GM18520 (cell line): Measurements from ENCODE around the gene PBX1.

Source experiments
- ATAC-seq: cut with Tn5 transposase; IDR thresholded peaks from one replicate; pipeline ENCODE4 v1.9.1; 2021; ENCODE audit not compliant: unreplicated experiment

Gene PBX1

DNA sequence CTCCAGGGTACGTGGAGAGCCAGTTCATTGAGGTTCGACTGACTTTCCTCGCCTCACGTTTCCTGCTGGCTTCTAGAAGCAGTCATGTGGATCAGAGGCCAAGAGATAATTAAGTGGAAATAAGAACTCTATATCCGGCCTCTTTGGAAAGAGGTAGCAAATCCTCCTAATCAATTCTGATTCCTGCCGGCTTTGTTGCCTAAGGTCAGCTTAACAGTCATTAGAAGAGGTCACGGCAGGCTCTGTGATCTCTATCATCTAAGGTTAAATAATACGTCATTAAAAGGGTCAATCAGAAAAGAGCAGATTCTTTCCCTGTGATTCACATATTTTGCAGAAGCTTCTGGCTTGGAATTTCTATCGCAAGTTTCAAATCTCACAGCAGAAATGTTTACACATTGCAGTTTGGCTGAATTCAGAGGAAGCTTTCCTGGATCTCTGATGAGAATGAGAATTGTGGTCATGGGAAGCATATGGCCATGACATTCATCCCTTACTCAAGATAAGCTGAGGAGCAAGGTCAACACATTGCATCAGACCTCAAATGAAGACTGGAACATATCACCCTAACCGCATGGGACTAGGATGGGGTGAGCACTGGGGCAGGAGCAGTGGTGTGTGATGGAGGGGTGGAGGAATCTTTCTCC lies 189.4 kb downstream of the PBX1 start:
- ATAC-seq, result no peak

DNA sequence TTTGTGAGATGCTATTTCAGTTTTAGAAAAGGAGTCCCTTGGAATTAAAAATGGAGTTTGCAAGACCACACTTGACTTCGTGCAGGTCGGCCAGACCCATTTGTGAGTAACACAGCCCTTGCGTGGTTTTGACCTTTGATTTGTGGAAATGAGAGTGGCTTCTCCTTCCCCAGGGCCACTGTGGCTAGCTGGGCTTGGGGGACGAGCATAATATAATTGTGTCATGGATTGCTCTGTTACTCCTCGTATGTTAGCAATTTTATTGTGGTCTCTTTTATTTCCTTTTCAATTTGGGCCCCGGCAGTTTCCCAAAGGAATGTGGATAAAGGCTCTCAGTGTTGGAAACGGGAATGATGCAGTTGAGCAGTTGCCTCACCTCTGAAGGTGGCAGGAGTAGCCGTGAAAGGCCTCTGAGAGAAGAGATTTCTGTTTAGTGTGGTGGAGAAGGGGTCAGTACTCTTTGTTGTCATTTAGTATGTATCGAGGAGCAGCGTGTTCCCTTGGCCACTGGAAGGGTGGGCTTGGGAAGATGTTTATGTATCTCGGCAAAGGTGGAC lies 194.6 kb downstream of the PBX1 start:
- ATAC-seq, result no peak

DNA sequence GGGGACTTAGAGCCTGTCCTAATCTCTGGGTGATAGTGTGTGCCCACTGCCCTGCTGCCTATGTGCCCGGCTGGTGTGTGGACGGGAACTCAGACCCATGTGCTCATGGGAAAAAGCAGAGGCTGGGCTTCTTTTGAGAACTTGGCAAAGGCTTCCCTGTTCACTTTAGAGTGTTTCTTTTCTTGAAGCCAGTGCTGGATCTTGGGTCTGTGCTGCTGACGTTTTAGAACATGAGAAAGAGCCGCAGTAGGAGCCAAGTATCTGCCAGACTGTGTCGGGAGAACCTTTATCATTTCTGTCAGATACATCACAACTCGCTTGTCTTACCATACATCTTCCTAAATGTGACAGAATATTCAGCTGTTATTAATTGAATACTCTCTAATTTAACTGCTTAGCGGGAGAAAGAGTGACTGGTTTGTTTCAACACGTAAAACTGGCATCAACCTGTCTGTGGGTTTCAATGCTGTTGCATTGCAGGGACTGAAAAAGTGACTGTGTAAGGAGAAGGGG lies 195.2 kb downstream of the PBX1 start:
- ATAC-seq, result no peak

DNA sequence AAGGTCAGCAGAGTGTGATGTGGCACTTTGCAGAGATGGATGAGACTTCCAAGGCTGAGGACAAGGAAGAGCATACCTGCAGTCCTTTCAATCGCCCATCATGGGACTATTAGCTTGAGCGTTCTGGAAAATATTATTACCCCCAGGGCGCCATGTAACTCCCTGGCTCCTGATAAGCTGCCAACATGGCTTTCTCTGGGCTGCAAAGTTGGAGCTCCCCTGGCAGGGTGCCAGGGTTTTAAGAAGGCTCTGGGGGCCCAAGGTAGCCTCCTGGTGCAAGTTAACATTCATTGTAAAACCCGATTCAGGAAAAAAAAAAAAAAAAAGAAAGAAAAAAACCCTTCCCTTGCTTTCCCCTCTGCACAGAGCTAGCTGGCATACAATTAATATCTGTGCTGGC lies 196.7 kb downstream of the PBX1 start:
- no peak for ATAC-seq

DNA sequence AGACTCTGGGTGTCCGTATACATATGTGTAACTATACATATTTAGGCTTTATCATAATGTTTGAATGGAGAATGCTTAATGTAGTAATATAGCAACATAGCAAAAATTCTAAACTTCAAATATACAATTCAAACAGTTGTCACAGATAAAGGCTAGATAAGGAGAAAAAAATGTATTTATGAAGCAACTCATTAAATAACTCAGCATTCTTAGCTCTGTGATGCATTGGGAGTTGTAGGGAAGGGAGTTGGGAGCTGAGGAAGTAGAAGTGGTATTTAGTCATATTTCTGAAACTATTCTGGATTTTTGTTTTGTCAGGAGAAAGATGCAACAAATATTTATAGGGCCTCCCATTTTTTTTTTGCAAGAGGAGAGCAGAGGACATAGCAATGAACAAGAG lies 197.8 kb downstream of the PBX1 start:
- no peak for ATAC-seq

DNA sequence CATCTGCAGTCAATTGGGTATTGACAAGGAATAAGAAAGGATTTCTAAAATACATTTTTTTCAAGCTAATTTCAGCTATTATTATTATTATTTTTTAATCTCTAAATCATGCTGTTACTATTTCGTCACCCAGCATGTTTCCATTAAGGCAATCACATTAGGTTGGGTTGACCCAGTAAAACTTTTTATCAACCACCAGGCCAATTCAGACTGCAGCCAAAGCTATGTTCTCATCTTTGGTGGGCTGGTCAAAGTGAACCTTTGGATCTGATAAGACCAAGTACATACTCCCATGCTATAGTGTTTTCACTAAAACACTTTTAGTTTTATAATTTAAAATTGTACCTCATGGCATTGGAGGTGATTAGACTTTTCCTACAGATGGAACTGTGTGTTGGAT lies 198.6 kb downstream of the PBX1 start:
- ATAC-seq, result no peak

DNA sequence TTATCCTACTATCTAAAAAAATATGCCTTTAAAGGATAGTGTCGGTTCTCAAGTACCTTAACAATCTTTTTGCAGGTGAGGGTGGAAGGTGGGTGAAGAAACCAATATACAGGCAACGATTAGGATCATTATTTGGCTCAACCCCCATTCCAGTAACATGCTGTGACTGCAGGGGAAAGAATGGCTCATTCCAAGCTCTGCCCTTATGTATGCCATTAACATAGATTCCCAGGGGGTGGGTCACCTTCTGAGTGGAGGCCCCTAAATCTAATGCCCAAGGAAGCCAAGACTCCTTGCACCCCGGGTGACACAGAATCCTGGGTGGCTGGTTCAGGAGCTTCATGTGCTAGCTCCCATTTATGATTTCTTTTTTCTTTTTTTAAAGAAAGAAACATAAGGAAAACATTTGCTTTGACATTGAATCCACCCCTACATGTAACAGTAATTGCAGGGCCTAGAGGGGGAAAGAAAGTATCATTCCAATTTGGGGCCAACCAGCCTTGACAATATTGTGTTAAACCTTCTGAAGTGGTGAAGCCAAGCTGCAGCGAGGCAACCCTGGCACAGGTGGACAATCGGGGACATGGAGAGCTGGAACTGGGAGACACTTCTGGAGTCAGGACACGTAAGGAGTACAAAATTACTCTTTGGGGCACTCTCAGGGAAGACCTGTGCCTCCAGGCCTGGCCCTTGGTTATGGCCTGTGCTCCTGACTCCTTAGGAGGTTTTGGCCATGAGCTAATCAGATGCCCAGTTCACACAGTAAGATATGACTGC lies 200.3 kb downstream of the PBX1 start:
- no peak for ATAC-seq

DNA sequence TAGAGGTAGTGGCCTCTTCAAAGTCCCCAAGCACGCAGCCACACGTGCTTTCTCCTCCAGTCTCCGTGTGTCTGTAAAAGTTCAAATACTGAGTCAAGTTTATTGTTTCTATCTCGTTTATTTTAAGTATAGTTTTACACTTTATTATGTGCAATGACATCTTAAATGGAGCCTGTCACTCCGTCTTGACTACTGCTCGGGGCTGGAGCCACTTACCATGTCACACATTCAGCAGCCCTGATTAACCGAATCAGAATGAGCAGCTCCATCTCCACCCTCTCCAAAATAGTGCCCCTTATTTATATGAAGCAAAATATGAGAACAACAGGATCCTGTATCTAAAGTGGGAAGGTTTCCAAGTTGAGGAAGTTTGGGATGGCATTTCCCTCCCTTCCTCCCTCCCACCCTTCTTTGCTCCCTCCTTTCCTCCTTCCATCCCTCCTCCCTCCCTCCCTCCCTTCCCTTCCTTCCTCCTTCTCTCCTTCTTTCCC lies 201.0 kb downstream of the PBX1 start:
- ATAC-seq, result no peak

DNA sequence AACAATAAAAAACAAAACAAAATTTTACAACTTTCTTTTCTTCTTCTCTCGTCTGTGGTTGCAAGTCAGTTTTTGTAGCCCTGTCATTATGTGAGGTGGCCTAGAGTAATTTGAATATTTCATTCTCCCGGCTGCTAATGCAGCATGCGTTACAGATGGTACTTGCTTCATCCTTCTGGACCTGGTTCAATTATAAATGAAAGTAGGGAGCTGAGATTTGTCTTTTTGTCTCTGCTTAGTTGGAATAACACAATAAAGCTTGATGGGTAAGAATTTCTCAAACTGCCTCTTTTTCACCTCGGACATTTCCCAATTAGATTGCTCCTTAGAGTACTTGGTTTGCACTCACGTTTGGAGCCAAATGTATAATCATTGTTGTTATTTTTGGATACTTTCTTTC lies 201.6 kb downstream of the PBX1 start:
- no peak for ATAC-seq

DNA sequence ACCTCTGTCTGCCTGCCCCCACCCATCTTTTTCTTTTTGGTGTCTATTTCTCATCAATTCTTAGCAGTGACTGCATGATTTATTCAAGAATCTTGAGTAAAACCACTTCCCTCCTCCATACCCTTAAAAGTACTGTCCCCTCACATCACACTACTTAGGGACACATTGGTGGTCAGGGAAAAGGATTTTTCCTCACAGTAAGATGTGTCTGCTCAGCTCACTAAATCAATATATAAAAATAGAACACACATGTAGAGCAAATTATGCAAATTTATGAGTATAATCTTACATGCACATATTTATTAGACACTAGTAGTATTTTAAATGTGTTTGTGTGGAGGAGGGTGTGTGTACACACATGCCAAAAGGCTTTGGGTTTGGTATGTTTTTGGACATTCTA lies 202.0 kb downstream of the PBX1 start:
- no peak for ATAC-seq

DNA sequence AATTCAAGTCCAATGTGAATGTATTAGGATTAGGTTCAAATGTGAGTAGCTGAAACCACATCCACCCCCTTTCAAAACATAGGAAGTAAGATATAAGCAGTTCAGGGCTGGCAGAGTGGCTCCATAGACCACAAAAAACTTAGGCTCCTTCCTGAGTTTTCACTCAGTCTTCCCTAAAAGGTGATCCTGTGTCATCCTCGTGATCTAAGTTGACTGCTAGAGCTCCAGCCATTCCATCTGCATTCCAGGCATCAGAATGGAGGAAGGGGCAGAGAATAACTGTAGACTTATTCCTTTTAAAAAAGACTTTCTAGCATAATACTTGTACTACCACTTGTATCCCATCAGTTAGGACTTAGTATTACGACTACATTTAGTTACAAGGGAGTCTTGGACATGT lies 204.1 kb downstream of the PBX1 start:
- no peak for ATAC-seq

DNA sequence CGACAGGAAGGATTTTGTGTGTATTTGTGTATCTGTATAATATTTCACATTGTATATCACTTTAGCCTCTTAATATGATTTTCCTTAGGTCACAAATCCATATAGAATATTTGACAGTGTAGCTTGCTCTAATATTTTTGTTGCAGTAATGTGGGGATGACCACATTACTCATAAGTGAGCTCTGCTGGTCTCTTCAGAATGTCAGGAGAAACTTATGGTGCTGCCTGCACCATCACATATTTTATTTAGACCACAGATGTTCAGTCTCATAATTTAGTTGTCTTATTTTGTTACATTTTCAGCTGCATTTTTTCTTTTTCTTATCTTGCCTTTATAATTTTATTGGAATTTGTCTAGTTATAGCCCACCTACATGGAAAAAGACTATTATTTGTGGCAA lies 205.3 kb downstream of the PBX1 start:
- ATAC-seq, result no peak

DNA sequence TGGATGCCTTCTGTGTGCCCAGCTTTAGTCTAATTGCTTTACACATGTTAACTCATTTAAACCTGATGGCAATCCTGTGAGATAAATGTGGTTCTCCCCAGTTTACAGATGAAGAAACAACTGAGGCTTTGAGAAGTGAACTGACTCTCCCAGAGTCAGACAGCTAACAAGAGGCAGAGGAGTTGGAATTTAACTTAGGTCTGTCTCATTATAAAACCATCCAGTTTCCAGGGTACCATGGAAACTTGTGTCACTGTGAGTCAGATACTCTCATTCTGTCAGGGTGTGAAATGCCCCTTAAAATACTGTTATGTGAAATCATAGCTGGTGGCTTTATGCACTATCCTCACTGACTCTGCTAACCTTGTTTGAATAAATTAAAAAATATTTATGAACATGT lies 206.6 kb downstream of the PBX1 start:
- no peak for ATAC-seq

DNA sequence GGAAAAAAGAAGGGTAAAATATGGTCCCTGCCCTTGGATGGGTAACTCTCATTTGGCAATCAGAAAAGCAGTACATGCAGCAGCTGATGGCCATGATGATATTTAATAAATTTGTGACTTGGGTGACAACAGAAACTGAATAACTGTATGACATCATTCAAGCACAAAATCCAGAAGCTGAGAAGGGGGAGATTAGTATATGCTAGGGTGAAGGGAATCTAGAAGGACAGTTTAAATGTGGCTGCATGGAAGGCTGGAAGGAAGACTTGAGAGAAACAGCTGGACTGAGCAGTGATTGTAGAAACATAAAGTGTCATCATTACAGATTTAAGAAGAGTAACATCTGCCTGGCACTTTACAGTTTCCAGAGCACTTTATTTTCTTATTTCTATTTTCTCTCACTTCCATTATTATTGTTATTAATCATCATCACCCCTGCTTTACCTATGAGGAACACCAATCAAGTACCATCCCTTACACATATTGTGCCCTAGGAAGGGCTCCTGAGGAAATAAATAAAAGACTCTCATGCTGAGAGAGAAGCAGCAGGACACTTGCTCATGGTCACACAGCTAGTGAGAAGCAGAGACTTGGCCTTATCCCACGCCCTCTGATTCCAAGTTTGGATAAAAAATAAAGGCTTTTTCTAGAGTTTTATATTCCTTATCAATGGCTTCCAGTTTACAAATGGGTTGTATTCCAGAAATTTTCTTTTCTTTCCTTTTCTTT lies 207.2 kb downstream of the PBX1 start:
- no peak for ATAC-seq

DNA sequence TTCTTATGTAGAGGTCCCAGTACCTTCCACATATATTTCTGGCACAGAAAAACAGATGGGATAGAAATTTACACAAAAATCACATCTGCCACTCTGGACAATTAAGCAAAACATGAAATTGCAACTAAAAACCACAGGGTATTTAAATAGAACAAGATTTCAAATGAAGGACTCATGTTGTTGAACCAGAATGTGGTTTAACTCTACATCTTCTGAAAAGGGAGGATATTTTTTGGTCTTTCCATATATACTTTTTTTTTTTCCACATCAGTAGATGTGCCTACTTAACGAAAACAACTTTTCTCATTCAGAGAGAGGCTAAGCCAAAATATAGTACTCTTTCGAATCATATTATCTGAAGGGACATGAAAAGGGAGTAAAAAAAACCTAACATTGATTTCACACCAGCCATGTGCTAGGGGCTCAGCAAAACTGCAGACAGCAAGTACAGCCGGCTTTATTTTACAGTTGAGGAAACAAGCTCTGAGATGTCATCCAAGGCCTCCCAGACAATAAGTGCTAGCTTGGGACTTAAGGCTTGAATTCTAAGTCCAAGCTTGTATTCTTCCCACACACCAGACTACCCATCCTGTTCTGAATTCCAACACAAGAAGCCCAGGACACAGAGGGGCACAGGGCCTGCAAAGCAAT lies 208.9 kb downstream of the PBX1 start:
- ATAC-seq, result no peak

DNA sequence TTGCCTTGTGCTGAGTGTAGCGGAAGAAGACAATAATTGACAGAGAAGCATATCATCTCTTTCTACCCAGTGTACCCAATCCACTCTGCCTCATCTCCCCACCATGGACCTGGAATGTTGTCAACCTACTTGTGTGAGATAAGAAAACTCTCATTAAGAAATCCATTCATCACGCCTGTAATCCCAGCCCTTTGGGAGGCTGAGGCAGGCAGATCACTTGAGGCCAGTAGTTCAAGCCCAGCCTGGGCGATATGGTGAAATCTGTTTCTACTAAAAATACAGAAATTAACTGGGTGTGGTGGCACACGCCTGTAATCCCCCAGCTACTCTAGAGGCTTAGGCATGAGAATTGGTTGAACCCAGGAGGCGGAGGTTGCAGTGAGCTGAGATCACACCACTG lies 209.6 kb downstream of the PBX1 start:
- ATAC-seq, result no peak

DNA sequence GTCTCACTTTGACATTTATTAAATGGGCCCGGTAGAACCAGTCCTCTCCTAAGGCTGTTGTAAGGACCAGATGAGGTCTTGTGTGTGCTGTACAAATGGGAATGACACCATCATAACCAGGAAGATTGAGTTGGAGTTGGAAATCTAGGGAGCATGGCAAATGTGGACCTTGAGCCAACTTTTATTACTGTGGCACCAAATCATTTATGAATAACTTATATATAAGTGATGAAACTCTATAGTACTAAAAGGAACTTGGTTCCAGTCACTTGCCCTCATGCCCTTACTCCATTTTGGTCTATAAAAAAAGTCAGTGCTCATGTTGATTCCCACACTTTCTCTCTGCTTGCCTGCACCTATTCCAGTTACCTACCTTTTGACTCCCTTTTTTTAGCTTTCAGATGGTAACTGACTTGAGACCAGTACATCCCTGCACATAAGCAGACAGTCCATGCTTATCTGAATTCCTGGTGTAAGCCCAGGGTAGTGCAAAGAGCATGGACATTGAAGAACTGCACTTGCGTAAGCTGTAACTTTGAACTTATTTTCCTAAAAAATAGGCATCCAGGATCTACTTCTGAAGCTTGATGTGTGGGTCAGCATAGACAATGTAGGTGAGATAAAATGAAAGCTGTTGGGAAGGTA lies 210.6 kb downstream of the PBX1 start:
- no peak for ATAC-seq

DNA sequence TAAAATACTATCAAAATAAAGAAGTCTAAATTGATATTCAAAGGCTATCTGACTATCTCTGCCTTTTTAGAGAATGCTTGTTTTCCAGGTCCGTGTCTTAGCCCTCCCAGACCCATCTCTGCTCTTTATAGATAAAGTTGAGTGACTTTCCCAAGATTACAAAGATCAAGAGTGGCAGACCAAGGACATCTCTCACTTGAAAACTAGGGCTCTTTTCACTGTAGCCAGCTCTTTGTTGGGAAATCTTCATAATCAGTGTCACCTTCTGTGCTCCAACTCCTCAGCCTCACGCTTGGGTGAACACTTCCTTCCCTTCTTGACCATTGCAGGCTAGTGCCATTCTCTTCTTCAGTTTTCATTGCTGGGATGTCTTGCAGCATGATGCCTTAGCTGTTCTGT lies 211.1 kb downstream of the PBX1 start:
- no peak for ATAC-seq

DNA sequence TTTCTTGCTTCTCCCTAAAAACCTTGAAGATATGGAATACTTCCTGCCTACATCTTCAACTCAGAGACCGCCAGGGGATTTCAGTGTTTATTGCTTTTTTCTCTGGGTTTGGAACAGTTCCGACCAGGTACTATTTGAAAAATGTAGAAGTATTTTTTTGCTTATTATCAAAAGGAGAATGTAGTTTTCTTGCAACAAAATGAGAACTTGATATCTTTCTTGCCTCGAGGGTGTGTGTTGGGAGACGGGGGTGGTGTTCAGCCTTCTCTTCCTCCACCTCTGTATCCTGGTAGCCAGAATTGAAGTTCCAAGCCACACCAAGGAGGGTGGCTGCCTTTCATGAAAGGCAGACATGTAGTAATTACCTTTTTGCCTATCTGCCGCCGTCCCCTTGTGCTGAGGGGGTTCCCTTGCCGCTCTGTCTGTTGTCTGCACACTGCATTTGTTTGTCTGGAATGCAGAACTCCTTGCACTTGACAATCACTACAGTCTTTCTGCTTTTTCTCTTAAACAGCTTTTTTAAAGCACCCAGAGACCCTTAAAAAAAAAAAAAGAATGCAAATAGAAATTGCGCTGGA lies 212.1 kb downstream of the PBX1 start:
- ATAC-seq, result no peak
